Superior temporal gyrus (tissue), 1 donor: Measurements from ENCODE around the gene MAP2K5.

ENCODE experiments used
- DNase-seq: peaks from one replicate; pipeline ENCODE4 v3.0.0-alpha.2; 2016; ENCODE audit errors: extremely low spot score

The MAP2K5 gene

GRCh38 chr15:67836477-67836876 lies 294.0 kb downstream of the MAP2K5 start:
- peak; percentile 81 for DNase-seq

DNA sequence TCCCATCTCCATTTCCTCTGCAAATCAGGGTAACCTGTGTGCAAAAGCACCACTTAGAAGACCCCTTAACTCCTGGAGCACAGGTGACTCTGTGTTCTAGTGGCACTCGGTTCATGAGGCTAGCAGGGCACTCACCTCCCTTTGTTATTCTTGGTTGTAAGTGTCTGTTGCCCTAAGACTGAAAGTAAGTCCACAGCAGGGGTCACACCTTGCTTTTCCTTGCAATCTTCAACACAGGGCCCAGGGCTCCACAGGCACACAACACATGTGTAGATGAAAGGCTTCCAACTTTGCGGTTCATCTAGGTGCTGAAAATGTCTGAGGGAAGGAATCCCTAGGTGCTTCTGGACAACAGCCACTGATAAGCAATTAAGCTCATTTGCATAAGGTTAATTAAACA lies 294.5 kb downstream of the MAP2K5 start:
- DNase-seq: no peak

- peak; percentile 72 for DNase-seq
Measured at GRCh38 chr15:67838789-67839332, 296.4 kb downstream of the MAP2K5 start.

GRCh38 chr15:67839499-67839928 lies 297.0 kb downstream of the MAP2K5 start:
- DNase-seq: peak; percentile 74

GRCh38 chr15:67839929-67840748 lies 297.6 kb downstream of the MAP2K5 start, which contains the start of gene RNU6-1:
Gene RNU6-1, minus strand, starts transcription at chr15:67840045.
- peak; percentile 98 for DNase-seq

DNA sequence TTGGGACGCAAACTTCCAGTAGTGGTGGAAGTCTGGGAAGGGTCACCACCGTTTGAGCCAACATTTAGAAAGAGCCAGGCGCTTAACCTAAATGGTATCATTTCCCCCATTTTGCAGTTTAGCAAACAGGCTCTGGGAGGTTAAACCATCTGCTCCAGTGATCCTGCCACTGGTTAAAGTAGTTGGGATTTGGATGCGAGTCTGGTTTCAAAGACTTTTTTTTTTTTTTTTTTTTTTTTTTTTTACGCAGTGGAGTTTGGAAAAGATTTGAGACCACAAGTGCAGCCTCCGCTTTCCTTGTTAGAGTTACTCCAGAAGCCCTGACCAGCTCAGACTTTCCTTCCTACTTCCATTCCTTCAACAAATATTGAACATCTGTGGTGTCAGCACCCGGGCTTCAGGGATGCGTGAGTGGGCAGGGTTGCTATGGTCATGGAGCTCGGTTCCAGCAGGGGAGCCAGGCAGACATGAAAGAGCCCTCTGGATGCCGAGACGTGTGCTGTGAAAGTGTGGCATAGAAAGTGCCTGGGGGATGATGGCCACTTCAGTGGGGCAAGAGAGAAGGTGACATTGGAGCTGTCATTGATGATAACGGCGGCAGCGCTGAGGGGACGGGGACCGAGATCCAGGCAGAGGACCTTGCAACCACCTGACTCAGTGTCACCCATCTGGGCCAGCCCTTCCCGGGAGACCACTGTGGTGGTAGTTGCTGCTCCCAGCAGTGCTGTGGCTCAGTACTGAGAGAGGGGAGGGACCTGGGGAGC lies 298.4 kb downstream of the MAP2K5 start:
- peak; percentile 52 for DNase-seq

- peak; percentile 31 for DNase-seq
Measured at GRCh38 chr15:67841513-67841762, 298.9 kb downstream of the MAP2K5 start.

- no peak for DNase-seq
Measured at GRCh38 chr15:67843092-67843501, 300.6 kb downstream of the MAP2K5 start.

DNA sequence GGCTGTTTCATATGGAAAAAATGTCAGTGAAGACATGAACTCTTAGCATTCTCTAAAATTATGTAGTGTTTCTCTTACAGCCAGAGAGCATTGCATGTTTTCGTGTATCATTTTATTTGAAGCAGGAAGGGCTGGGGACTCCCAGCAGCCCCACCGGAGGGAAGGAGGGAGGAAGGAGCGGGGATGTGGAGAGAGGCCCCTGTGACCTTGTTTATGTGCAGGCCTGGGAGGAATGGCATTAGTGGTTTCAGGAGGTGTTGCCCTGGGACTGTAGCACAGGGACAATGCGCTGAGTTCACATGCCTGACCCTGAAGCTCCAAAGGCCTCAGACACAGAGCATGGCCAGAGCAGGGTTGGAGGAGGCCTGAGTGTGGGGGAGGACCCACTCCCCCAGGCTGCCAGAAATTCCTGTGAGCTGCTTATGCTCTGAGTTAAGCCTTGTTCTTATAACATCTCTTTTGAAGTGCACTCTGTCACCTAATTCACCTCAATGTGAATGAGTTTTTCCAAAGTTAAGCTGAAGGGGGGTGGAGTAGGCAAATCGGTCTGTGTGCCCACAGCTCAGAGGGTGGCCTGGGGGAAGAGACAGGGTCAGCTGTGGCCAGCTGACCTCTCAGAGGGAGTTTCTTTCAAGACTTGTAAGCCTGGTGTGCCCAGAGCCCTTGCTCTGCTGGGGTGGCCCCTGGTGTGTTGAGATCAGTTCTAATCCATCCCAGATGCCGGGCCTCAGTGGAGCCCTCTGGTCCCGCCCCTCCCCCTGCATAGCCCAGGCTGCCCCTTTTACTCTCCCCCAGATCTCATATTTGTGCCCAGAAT lies 301.3 kb downstream of the MAP2K5 start:
- no peak for DNase-seq

DNA sequence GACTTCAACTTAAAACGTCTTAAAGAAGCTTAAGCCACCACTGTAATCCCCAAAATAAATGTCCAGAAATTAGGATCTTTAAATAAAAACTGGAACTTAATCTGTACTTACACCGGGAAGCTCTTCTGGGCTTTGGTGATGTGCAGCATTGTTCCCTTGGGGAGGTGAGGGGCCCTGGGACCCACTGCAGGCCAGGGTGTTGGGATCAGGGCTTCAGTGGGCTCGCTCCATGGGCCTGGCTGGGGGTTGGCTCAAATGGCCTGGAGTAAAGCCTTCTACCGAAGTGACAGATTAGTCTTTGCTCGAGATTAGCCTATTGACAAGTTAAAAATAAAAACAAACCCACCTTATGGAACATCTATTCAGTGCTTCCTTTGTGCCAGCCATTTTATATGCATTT lies 303.5 kb downstream of the MAP2K5 start:
- DNase-seq: no peak

GRCh38 chr15:67849538-67849937 lies 307.0 kb downstream of the MAP2K5 start:
- no peak for DNase-seq

GRCh38 chr15:67850336-67850735 lies 307.8 kb downstream of the MAP2K5 start:
- no peak for DNase-seq

DNA sequence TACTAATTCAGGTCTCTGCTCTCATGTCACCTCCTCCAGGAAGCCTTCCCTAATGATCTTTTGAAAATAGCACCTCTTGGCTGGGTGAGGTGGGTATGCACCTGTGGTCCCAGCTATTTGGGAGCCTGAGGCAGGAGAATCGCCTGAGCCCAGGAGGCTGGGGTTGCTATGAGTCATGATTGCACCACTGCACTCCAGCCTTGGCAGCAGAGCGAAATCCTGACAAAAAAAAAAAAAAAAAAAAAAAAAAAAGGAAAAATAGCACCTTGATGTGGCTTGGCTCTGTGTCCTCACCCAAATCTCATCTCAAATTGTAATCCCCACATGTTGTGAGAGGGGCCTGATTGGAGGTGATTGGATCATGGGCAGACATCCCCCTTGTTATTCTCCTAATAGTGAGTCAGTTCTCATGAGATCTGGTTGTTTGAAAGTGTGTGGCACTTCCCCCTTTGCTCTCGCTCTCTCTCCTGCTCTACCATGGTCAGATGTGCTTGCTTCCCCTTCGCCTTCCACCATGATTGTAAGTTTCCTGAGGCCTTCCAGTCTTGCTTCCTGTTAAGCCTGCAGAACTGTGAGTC lies 308.6 kb downstream of the MAP2K5 start:
- DNase-seq: no peak

DNA sequence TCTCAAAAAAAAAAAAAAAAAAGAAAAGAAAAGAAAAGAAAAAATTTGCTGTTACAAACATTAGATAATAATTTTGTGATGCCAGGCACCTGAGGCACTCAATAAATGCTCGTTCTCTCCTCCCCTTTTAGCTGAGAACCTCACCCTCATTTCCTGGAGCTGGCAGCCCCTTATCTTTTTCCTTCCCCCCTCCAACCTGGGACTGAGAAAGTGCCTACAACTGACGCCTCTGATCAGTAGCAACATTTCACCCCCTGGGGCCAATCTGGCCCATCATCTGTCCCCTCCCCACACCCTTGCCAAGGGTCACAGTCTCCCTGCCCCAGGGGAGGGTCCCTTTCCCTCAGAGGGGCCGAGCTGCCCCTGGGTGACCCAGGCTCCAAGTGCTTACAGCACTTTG lies 309.9 kb downstream of the MAP2K5 start:
- no peak for DNase-seq

DNA sequence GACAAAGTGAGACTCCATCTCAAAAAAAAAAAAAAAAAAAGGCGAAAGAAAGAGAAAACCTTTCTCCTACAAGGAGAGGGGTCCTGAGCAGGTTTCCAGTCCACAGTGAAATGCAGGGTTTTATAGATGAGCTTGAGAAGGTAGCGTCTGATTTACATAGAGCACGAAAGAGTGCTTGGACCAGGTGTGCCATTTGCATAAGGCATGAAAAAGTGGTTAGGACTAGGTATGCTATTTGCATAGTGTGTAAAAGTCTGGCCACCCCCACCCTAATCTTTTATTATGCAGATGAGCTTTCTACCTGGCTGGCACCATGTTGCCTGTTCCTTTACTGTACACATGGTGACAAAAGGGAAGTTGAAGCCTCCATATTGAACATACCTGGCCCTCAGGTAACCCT lies 311.0 kb downstream of the MAP2K5 start:
- no peak for DNase-seq

DNA sequence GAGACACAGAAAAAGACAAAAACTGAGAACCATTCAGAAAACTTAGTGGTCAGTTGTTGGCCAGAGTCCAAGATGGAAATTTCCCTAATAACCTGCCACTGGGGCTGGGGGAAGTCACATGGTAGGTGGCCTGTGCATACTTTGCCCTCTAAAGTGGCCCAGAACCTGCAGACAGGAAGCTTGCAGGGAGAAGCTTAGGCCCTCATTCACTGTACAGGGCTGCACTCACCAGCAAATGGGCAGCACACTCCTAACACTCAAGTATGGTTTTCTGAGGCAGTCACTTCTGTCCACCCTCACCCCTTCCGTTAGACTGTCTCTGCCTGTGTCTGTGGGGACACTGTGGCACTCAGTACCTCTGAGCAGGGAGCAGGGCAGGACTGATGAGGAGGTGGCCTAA lies 311.9 kb downstream of the MAP2K5 start:
- no peak for DNase-seq

GRCh38 chr15:67855842-67856241 lies 313.3 kb downstream of the MAP2K5 start:
- no peak for DNase-seq
